ENCODE results near the gene LRRC51.
A peak's percentile ranks its signal among the peaks of the same experiment; 100 is the strongest.
"Not testable (repeated sequence)": the region's sequence is repeated elsewhere in the genome, so short reads cannot be mapped to it uniquely, and the experiment has no call there.

LRRC51 gene

DNA sequence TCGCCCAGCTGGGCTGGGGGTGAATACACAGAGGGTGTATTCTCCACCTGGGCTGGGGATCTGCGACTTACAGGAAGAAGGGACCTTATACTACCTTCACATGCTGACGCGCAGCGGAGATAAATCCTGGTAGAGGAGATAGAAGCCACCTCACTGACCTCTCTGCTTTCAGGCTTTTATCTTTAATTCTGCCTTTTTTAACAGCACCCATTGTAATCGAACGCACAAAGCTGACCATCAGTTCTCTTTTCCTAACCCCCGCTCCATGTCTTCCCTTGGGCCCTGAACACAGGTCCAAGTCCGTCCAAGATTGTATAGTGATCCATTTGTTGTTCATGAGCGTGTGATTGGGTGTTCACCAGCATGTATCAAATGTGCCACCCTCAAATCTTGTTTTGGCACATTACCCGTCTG is 23.1 kb downstream of the LRRC51 start:
- no peak for DNase-seq (ENCODE audit: extremely low read depth in 1 of 2, low read depth in 1 of 2)

DNA sequence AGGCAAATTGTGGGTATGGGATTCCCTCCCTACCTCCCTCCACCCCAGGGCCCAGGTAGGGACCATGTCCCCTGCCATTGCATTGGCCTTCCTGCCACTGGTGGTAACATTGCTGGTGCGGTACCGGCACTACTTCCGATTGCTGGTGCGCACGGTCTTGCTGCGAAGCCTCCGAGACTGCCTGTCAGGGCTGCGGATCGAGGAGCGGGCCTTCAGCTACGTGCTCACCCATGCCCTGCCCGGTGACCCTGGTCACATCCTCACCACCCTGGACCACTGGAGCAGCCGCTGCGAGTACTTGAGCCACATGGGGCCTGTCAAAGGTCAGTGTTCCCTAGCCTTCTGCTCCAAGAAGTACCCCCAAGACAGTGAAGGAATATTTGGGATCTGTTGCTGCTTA is 25.2 kb downstream of the LRRC51 start, which contains the start of gene TOMT:
TSS of gene TOMT (plus strand) at position 37 of the 400 bp plus-strand sequence. CDS start at position 65, 28 bp downstream.
- DNase-seq (ENCODE audit: extremely low read depth in 1 of 2, low read depth in 1 of 2): no peak

DNA sequence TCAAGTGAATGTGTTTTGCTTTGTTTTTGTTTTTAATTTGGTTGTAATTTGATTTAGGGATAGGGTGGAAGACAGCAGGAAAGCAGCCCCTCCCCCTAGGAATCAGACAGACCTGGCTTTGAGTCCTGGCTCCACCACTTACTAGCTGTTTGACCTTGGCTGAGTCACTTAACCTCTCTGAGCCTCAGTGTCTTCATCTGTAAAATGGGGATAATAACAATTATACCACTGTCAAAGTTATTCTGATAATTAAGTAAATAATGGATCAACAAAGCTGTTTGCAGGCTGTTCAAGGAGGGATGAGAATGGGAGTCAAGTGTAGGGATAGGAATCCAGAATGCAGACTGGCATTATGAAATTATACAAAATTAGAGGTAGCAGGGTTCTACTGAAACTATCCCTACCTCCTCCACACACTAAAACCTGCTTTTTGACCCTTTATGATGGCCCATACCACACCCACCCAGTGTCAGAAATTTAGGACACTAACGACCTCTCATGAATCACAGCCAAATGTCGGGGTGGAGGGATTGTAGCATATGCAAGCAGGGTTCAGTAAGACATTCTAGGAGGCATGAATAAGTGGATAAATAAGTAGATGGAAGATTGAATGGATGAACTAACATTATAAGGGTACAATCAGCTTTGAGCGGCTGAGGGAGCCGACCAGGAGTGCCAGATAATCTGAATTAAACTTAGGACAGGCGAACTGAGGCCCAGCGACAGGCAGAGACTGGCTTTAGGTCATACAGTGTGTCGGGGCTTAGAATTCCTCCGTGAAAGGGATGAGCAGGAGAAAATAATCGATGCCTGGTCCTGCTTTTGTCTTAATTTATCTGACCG is 30.9 kb downstream of the LRRC51 start:
- no peak for DNase-seq (ENCODE audit: extremely low read depth in 1 of 2, low read depth in 1 of 2)

DNA sequence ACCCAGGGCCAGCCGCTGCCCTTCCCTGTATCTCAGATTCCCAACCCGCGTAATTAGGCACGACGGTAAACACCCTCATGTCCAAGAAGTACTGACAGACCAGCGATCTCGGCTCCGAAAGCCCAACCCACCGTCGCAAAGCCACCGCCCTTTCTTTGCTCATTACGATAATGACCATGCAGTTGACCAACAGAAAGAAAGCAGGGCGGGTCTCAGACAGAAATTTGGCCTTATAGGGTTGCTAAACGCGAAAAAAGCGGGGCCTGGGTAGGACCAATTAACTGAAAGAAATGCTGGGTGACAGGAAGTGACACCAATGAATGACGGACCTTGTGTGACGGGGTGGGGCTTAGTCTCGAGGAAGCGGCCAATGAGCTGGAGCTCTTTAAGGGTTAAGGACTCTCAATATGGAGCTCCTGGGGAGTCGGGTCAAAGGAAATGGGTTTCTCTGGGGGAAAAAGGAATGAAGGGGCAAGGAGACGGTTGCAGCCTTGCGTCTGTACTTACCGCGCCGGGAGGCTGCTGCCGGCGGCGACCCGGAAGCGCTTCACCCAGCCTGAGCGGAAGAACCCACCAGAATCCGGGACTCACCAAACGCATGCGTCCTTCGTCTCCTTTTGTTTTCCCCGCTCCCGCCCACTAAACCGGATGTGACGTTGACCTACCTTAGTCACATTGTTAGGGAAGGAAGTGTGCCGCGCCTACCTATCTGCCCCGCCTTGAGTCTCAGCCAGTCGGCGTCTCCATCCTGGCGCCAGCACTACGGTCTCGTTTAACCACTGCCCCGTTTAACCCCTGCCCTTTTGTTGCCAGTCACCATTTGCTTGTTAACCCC is 31.7 kb downstream of the LRRC51 start, which contains the start of gene ANAPC15:
TSS of gene ANAPC15 (minus strand) at position 553 of the 835 bp plus-strand sequence. CDS start 1,419 bp downstream, outside the sequence.
- DNase-seq (ENCODE audit: extremely low read depth in 1 of 2, low read depth in 1 of 2): peak; percentile 90 to 100

DNA sequence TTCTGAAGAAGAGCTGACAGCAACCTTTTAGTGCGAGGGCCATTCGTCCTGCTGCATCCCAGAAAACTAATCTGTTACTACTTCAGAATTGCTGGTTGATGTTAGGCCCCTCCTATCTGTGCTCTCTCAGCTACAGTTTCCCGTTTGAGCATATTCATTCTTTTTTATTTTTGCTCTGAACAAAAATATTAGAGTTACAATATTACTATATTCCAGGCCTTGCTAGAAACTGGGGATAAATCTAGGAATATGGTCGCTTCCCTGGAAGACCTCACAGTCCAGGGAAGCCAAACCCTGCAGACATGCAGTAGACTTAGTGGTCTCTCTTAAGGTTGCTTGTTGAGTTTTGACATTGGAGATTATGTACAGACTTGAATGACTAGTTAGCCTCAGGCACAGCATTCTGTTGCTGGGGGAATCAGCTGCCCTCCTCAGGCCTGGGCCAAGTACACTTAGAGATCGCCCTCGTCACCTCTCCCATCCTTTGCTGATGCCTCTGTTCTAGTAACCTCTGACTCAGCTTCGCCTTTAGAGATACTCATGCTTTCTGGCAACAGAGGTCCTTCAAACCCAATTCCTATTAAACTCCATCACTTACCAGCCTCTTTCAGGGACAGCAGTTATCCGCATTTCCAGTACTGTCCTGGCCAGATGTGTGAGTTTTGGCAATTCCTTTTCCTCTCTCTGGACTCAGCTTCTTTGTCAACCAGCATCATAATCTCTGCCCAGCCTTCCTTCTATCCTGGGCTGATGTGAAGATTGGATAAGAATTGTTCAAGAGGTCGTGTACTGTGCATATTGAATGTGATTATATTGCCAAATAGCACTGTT is 32.5 kb downstream of the LRRC51 start:
- no peak for DNase-seq (ENCODE audit: extremely low read depth in 1 of 2, low read depth in 1 of 2)

DNA sequence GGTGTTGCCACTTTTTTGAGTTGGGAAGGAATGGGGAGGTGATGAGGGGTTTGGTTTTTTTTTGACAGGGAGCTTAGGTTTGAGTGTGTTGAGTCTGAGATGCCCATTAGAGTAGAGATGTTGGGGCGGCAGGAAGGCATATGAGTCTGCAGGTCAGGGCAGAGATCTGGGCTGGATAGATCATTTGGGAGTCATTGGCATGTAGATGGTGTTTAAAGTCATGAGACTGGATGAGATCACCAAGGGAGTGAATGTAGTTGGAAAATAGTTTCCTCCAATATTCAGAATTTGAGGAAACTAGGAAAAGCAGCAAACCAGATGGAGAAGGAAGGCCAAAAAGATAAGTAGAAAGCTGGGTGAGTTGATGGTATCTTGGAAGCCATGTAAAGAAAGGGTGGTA is 33.9 kb downstream of the LRRC51 start:
- DNase-seq (ENCODE audit: extremely low read depth in 1 of 2, low read depth in 1 of 2): no peak

DNA sequence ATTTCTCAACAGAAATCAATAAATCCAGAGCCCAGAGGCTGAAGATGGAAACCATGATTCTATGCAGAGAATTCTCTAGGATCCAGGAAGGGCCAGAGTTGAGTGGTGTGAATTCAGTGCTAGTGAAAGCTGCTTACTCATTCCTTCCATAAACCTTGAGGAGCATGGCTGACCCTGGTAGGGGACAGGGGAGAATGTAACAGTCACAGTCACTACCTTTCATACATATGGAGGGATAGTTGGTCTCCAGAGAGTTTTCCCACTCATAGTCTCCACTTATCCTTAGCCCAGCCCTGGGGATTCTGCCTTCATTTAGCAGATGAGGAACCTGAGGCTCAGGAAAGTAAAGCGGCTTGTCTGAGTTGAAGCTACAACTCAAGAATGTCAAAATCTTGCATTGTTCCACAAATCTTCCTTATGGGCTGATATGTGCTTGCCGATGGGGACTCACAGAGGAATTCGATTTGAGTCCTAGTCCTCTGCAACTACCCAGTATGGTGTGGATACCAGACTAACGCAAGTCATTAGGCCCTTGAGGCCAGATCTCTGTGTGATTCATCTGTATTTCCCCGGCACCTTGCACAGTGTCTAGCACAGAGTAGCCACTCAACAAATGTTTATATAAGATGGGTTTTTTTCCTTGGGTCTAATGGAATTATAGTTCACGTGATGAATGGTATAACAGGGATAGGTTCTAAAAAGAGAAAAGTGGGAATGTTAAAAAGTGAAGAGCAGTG is 35.5 kb downstream of the LRRC51 start:
- no peak for DNase-seq (ENCODE audit: extremely low read depth in 1 of 2, low read depth in 1 of 2)

DNA sequence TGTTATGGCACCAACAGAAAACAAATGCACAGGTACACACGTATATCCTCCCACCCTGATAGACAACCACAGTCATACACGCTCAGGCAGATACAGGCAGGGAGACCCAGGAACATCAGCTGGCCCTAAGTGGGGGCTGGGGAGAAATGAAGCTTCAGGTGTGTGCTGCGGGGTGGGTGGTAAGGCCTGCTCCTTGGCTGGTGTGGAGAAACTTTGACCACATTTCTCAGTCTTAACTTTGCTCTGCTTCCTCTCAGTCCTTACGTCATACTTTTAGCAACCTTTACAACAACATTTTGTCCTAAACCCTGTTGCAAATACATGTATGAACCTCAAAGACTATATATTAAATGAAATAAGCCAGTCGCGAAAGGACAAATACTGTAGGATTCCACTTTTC is 38.5 kb downstream of the LRRC51 start:
- no peak for DNase-seq (ENCODE audit: extremely low read depth in 1 of 2, low read depth in 1 of 2)

DNA sequence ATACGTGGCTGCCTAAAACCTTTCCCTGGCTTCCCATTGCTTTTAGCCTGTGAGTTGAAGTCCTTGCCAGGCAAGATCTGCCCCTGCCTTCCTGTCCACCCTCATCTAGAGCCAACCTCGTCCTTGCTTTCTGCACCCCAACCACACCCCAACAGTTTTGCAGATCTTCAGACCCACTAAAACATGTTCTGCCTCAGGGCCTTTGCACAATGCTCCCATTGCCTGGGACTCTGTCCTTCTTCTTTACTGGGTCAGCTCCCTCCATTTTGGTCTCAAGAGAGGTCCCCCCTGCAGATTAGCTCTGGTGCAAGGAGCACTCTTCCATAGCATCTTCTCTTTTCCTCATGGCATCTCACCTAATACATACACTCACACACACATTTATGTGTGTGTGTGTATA is 40.3 kb downstream of the LRRC51 start:
- DNase-seq (ENCODE audit: extremely low read depth in 1 of 2, low read depth in 1 of 2): no peak

DNA sequence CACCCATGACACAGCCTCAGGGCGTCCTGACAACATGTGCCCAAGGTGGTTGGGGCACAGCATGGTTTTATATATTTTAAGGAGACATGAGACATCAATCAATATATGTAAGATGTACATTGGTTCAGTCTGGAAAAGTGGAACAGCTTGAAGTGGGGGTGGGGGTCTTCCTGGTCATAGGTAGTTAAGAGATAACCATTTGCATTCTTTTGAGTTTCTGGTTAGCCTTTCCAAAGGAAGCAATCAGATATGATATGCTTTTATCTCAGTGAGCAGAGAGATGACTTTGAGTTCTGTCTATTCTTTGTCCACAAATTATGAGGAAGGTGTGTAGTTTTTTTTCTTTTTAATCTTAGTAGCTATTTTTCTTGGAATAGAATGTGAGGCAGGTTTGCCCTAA is 42.0 kb downstream of the LRRC51 start:
- no peak for DNase-seq (ENCODE audit: extremely low read depth in 1 of 2, low read depth in 1 of 2)

DNA sequence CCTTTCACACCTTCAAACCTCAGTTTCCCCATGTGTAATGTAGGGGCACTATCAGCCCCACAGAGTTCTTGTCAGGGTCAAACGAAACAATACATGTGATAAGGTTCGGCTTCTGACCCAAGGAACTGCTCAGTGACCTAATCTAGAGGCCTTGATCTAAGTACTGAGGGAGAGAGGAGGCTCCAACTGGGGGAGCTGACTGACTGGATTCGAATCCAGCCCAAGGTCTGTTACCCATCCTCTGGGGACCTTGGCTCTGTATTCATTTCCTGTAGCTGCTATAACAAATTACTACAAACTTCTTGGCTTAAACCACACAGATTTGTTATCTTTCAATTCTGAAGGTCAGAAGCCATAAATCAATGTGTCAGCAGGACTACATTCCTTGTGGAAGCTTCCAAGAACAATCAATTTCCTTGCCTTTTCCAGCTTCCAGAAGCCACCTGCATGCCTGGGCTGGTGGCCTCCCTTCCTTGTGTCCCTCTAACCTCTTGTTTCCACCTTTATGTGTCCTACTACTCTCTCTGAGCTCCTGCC is 42.5 kb downstream of the LRRC51 start:
- DNase-seq (ENCODE audit: extremely low read depth in 1 of 2, low read depth in 1 of 2): no peak

DNA sequence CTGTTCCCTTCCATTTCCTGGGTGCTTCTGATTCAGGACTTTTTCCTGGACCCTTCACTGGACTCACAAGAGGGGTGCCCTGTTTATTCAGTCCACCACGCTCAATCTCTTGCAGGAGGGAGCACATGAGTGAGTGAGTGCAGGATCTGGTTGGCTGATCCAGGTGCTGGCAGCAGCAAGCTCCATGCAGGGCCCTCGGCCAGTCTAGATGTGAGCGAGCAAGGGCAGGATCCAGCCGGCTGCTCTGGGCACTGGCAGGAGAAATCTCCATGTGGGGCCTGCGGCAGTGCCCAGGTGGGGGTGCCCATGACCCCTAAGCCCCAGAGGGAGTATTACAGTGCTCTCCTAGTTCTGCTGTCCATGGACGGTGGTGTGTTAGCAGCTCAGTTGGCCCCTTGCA is 43.4 kb downstream of the LRRC51 start:
- no peak for DNase-seq (ENCODE audit: extremely low read depth in 1 of 2, low read depth in 1 of 2)

DNA sequence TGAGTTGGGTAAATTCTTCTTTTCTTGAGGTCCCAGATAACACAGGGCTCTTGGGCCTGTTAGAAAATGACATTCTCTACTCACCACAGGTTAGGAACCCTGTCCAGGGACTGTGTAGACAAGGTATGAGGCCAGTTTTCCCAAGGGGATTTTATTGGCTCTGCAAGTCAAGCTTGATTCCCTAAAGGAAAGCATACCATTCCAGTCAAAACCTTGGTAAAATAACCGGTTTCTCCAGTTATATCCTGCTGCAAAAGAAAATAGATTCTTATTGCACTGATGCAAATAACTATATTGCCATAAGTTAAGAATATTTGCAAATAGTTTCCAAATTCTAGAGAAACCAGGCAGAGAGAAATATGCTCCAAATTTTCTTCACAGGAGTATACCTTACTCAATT is 45.3 kb downstream of the LRRC51 start:
- no peak for DNase-seq (ENCODE audit: extremely low read depth in 1 of 2, low read depth in 1 of 2)

DNA sequence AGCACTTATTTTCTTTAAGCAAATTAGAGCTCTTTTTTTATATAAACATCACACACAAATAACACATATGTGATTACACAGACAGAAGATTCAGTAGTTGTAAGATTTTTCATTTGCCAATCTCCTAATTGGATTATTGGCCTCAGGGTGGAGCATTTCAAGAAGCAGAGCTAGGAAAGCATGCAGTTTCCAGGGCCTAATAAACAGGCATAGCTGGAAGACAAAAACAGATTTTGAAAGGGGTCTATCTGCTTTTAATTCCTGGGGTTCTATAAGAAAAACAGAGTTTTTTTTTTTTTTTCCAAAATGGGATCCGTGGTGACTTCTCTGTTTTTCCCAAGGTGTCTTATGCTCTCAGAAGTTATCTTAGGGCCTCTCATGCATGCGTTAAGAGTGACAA is 47.3 kb downstream of the LRRC51 start:
- DNase-seq (ENCODE audit: extremely low read depth in 1 of 2, low read depth in 1 of 2): no peak

DNA sequence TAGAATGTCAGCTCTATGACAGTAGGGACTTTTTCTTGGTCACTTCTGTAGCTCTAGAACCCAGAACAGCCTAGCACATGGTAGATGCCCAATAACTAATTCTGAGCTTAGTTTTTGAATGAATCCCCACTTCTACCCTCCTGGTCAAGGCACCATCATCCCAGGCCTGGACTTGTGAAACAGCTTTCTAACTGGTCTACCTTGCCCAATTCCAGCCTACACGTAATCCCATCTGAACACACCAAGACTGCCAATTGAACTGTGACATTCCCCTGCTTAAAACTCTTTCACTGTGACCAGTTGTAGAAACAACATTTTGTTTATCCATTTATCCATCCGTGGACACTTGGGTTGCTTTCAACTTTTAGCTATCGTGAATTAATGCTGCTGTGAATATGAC is 48.7 kb downstream of the LRRC51 start:
- DNase-seq (ENCODE audit: extremely low read depth in 1 of 2, low read depth in 1 of 2): no peak

DNA sequence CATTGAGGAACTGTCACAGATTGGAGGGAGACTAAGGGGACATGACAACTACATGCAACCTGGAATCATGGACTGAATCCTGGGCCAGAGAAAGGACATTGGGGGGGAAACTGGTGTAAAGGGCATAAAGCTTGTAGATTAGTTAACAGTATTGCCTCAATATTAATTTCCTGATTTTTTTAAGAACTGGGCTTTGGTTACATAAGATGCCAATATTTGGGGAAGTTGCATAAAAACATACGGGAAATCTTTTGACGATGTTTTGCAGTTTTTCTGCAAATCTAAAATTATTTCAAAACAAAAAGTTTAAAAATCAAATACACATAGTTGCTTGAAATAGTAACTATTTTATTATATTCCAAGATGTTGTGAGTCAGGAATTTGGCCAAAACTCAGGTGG is 52.0 kb downstream of the LRRC51 start:
- no peak for DNase-seq (ENCODE audit: extremely low read depth in 1 of 2, low read depth in 1 of 2)

DNA sequence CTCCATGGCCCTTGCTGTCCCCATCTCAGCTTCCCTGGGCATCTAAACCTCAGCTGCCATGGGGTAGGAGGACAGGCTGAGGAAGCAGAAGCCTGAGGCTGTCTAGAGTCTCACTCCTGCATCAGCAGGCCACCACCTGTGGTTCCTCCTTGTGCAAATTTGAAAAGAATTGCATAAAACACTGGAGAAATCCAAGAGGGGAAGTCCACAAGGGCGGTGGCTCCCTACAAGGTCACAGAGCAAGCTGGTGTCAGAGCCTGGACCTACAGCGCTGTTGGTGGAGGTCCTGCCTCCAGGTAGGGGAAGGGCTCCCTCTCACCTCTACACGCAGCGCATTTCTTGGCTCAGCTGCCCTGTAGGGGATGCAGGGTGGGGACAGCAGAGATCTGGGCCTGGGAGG is 54.8 kb downstream of the LRRC51 start, which contains the start of gene FOLR3:
TSS of gene FOLR3 (plus strand) at position 253 of the 400 bp plus-strand sequence. CDS start 228 bp downstream, outside the sequence.
- DNase-seq (ENCODE audit: extremely low read depth in 1 of 2, low read depth in 1 of 2): not testable (repeated sequence)

DNA sequence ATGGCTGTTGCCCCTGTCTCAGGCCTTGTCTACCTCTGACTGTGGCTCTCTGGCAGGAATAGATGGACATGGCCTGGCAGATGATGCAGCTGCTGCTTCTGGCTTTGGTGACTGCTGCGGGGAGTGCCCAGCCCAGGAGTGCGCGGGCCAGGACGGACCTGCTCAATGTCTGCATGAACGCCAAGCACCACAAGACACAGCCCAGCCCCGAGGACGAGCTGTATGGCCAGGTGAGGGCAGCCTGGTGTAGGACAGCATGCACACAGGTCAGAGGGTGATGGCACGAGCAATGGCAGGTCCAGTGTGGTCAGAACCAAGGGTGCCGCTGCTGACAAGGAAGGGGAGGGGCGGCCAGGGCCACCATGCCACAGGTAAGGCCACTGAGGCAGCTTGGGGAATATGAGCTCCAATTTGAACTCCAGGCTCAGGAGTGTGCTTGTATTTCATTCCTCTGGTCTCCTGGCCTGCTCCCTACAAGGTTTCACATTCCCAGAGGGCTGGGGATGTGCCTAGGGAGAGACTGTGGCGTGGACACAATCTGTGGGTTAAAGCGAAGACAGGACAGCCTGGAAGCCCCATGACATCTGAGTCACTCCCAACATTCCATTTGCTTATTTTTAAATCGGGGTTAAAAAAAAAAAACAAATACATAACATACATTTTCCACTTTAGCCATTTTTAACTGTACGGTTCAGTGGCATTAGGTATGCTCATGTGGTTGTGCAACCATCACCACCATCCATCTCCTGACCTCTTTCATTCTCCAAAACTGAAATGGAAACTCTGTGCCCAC is 55.4 kb downstream of the LRRC51 start:
- no peak for DNase-seq (ENCODE audit: extremely low read depth in 1 of 2, low read depth in 1 of 2)

DNA sequence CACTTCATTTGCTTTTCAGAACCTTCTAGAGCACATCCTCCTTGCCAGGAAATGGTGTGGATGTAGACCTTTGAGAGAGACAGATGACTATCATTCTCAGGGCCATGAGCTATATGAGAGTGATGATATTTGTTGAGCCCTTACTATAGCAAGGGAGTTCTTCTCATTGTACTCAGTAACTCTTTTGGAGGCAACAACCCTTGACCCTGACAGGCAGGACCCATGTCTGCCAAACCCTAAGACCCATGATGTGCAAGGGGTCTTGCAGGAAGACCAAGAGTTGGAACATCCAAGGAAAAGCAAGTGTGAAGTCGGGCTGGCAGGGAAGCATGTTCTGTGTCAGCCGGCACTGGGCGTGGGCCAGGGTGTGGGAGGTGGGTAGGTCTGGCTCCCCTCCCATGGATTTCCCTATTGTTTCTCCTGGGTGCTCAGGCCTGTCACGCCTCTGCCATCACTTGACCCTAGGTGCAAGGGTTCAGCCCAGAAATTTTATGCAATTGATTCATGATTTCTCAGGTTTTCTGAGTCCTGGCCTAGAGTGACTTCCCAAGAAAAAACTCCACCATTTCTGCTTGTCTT is 56.1 kb downstream of the LRRC51 start:
- DNase-seq (ENCODE audit: extremely low read depth in 1 of 2, low read depth in 1 of 2): no peak

Measured in stimulated activated CD8-positive, alpha-beta memory T cell treated with anti-CD3 and anti-CD28 coated beads, Interleukin-7, amount 100 ng/mL, for 48 hours (primary cell).